Left ventricle myocardium inferior (tissue), 1 donor: ENCODE data around the gene EIF2S2. TPM values are rescaled to one million over a fixed set of nuclear protein-coding genes. Genes with fewer than 3 reads are reported as not detected.
A peak's percentile ranks its signal among the peaks of the same experiment; 100 is the strongest.

Experiments used
- DNase-seq: peaks from one replicate; pipeline ENCODE4 v3.0.0-alpha.2; 2020
- H3K27ac ChIP-seq: fragments of 200-600 bp; replicated peaks from 2 replicates; pipeline ENCODE4 v1.8.0; 2021
- H3K27me3 ChIP-seq: fragments of 200-600 bp; 2 replicates; pipeline ENCODE4 v1.8.0; 2021; ENCODE audit warnings: low read depth
- H3K36me3 ChIP-seq: fragments of 200-600 bp; 2 replicates; pipeline ENCODE4 v1.8.0; 2021
- H3K4me1 ChIP-seq: fragments of 200-600 bp; 2 replicates; pipeline ENCODE4 v1.8.0; 2021
- H3K4me3 ChIP-seq: fragments of 200-600 bp; 2 replicates; pipeline ENCODE4 v1.8.0; 2021; ENCODE audit warnings: mild to moderate bottlenecking, moderate library complexity
- H3K9me3 ChIP-seq: fragments of 200-600 bp; replicated peaks from 2 replicates; pipeline ENCODE4 v1.8.0; 2021
- CTCF ChIP-seq: fragments of 200-600 bp; IDR thresholded peaks from 2 replicates; pipeline ENCODE4 v1.8.0; 2021; ENCODE audit warnings: antibody characterized with exemption, mild to moderate bottlenecking, borderline replicate concordance
- intact Hi-C: fragments of 100-400 bp; cut with micrococcal nuclease; formaldehyde crosslinking; loops from one replicate; pipeline ENCODE4 v1.11.0; 2022
- microRNA-seq: library from miRNA; unstranded; fragments of <30 nt; microRNA quantifications from one replicate; pipeline ENCODE4 v1.2.0, GENCODE V29; 2020
- total RNA-seq: library from RNA; stranded (reverse); fragmentation: NEBNext Ultra II Directional; extraction: Animal tissue kit (Norgen Biotek cat#: 25700); gene quantifications from one replicate; pipeline ENCODE4 v1.2.1, GENCODE V29; 2021
- donor health status: DM: no; HTN: yes; CAD: no; lungs with severe emphysema.

Gene EIF2S2
- total RNA-seq, 1 donor from 2014 or later: 41.0 TPM

DNA sequence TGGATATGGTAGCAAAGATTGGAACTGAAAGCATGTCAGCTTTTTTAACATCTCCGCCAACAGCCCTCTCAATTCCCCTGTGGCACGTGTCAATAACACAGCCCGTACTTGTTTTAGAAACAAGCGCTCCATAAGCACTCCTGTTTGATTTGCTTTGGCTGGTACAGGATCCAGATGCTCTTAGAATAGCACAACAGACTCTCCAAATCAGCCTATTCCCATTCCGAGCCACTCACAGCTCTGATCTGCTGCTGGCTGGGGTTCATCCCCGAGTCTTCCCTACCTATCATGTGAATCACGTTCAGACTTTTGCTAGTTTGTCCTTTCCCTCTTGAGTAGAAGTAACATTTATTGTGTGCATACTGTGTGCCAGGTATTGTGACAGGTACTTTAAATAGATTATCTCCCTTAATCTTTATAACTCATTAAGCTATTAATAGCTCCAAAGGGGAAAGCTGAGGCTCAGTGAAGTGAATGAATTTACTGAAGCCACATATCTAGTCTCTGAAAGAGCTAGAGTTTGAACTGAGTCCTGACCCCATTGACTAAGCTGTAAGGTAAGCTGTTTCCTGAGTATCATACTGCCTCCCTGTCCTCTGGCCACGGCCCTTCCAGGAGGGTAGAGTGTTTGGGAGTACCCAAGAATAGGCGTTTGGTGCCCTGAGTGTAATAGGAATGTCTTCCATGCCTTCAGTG lies 71.6 kb downstream of the EIF2S2 start:
- peak; percentile 18 for DNase-seq
- Histone ChIP-seq H3K27me3 (no peaks in the 10 kb centered on the region), H3K36me3 (no peaks in the 10 kb centered on the region), H3K27ac (peak overlapping the region; percentile 78), H3K4me3 (no peak overlapping the region), H3K4me1 (peaks cover 100% of the 10 kb centered on the region), H3K9me3 (no peaks in the 10 kb centered on the region)
- intact Hi-C loops: no loop called here
- TF ChIP-seq CTCF: no peak

Small RNA genes lying within 50 kb of the gene (microRNA-seq; reads per million reads assigned to microRNA genes)
- gene MIR4755: not detected

Other genes with a start within 250 kb of the EIF2S2 start
- 107 TPM for gene RALY, start 118.3 kb downstream of the EIF2S2 start, total RNA-seq
- gene ASIP, start 129.2 kb upstream of the EIF2S2 start, total RNA-seq: 32.6 TPM
- 66.2 TPM for gene AHCY, start 191.1 kb upstream of the EIF2S2 start, total RNA-seq